Endothelial cell of umbilical vein (primary cell): ENCODE measurements around the gene ANKRD45. TPM values are rescaled to one million over a fixed set of nuclear protein-coding genes. Genes with fewer than 3 reads are reported as not detected.
"Not testable (repeated sequence)": the region's sequence is repeated elsewhere in the genome, so short reads cannot be mapped to it uniquely, and the experiment has no call there.

Experiments used
- BruUV-seq: library from RNA; stranded (reverse); fragments of 400-500 nt; replicated peaks from 2 replicates; lab custom pipeline; 2021; lab: Mats Ljungman, UMichigan
- CTCF ChIA-PET: fragments of 300-600, 350-600 bp; sonication (Branson Sonifier 250); formaldehyde crosslinking; loops from one replicate; lab custom pipeline; 2021; ENCODE audit warnings: antibody characterized with exemption, inconsistent platforms; lab: Charles Lee
- POLR2A ChIA-PET: fragments of 300-600, 350-600 bp; sonication (Branson Sonifier 250); formaldehyde crosslinking; loops from one replicate; lab custom pipeline; 2021; ENCODE audit warnings: antibody characterized with exemption, inconsistent platforms; lab: Charles Lee
- DNase-seq: peaks from one replicate; pipeline ENCODE4 v3.0.0-alpha.2; 2011; ENCODE audit warnings: low read depth, low spot score
- FAIRE-seq: peaks from 2 replicates; lab custom pipeline; 2011; peaks lifted over from hg19 to GRCh38; lab: Jason Lieb, UNC
- H2AFZ ChIP-seq: 2 replicates; pipeline ENCODE4 v1.6.0; 2012; ENCODE audit warnings: low read depth, low read length, control low read depth, inconsistent platforms
- H3K27ac ChIP-seq: 2 replicates; pipeline ENCODE4 v1.5.1; 2011; ENCODE audit warnings: low read depth, mild to moderate bottlenecking, control low read depth, low read length, moderate library complexity; ENCODE audit not compliant: insufficient read depth
- H3K27me3 ChIP-seq, 2 experiments: 2 replicates each; pipeline versions ENCODE4 v1.6.0 to v1.6.1; 2011; ENCODE audit warnings: low read length in 2 of 2, mixed read lengths in 1 of 2; ENCODE audit not compliant: control insufficient read depth in 2 of 2, insufficient read depth in 2 of 2
- H3K36me3 ChIP-seq, 2 experiments: 2 replicates in 1 of 2; 3 replicates in 1 of 2; pipeline ENCODE4 v1.5.1; 2011; ENCODE audit warnings: low read length in 2 of 2, mild to moderate bottlenecking in 1 of 2, moderate library complexity in 1 of 2; ENCODE audit not compliant: control insufficient read depth in 2 of 2, insufficient read depth in 2 of 2; ENCODE audit errors: extremely low read depth in 1 of 2
- H3K4me1 ChIP-seq: 3 replicates; pipeline ENCODE4 v1.5.1; 2011; ENCODE audit warnings: mild to moderate bottlenecking, low read length; ENCODE audit not compliant: control insufficient read depth, insufficient read depth; ENCODE audit errors: extremely low read depth
- H3K4me2 ChIP-seq: 2 replicates; pipeline ENCODE4 v1.6.1; 2011; ENCODE audit warnings: low read length, control low read depth, mixed read lengths; ENCODE audit not compliant: insufficient read depth
- H3K4me3 ChIP-seq, 3 experiments: fragments of 200-600 bp in 1 of 3; sonication (generic), shearing (Covaris generic) in 1 of 3; replicated peaks in 1 of 3; 2 replicates each; pipeline ENCODE4 v1.5.1; 2011 to 2016; ENCODE audit warnings: control low read depth in 3 of 3, low read length in 3 of 3, mild to moderate bottlenecking in 2 of 3, inconsistent platforms in 1 of 3, low read depth in 1 of 3, moderate library complexity in 1 of 3; ENCODE audit not compliant: insufficient read depth in 1 of 3
- H3K79me2 ChIP-seq: 2 replicates; pipeline ENCODE4 v1.6.0; 2012; ENCODE audit warnings: low read length, inconsistent platforms; ENCODE audit not compliant: control insufficient read depth, insufficient read depth
- H3K9ac ChIP-seq: replicated peaks from 2 replicates; pipeline ENCODE3; 2011; ENCODE audit warnings: low read length, control low read depth; ENCODE audit not compliant: insufficient read depth; ENCODE audit errors: extremely low read depth
- H3K9me1 ChIP-seq: replicated peaks from 3 replicates; pipeline ENCODE4 v1.6.0; 2011; ENCODE audit warnings: mild to moderate bottlenecking, low read length; ENCODE audit not compliant: control insufficient read depth, insufficient read depth; ENCODE audit errors: extremely low read depth
- H3K9me3 ChIP-seq: replicated peaks from 2 replicates; pipeline ENCODE4 v1.5.1; 2012; ENCODE audit warnings: low read length, inconsistent platforms; ENCODE audit not compliant: control insufficient read depth, insufficient read depth
- H4K20me1 ChIP-seq: replicated peaks from 2 replicates; pipeline ENCODE3; 2011; ENCODE audit warnings: mild to moderate bottlenecking, low read length; ENCODE audit not compliant: control insufficient read depth, insufficient read depth; ENCODE audit errors: extremely low read depth
- GATA2 ChIP-seq: IDR thresholded peaks from 2 replicates; pipeline ENCODE4 v1.7.0; 2011; ENCODE audit warnings: low read depth, mild to moderate bottlenecking, moderate library complexity, mixed read lengths, low read length; ENCODE audit not compliant: insufficient read length, insufficient read depth
- dilution Hi-C: fragments of 300-500 bp; cut with MboI; formaldehyde crosslinking; loops from one replicate; pipeline ENCODE4 v1.15.0; 2019; ENCODE audit warnings: low sequenced_read_pairs; ENCODE audit not compliant: extremely low pct_ligation_motif_present
- intact Hi-C: fragments of 100-400 bp; cut with micrococcal nuclease; formaldehyde crosslinking; loops from one replicate; pipeline ENCODE4 v1.10.0; 2022
- polyA plus RNA-seq, 4 experiments: library from polyadenylated mRNA; depleted of rRNA in 3 of 4; stranded (reverse) in 3 of 4; unstranded in 1 of 4; fragments of >200 nt; gene quantifications; 2 replicates each; pipeline versions ENCODE4 v1.2.1 to v1.2.3, GENCODE V29; 2011 to 2012; ENCODE audit warnings: missing spikeins in 1 of 4
- total RNA-seq: library from RNA; stranded (reverse); gene quantifications from 2 replicates; pipeline ENCODE4 v1.2.3, GENCODE V29; 2021

ANKRD45 gene
- total and polyA plus RNA-seq, 2 donors (not counting 3 experiments of a cell fraction or from before 2014, with no cell fraction given), result 0.19 to 0.62 TPM

DNA sequence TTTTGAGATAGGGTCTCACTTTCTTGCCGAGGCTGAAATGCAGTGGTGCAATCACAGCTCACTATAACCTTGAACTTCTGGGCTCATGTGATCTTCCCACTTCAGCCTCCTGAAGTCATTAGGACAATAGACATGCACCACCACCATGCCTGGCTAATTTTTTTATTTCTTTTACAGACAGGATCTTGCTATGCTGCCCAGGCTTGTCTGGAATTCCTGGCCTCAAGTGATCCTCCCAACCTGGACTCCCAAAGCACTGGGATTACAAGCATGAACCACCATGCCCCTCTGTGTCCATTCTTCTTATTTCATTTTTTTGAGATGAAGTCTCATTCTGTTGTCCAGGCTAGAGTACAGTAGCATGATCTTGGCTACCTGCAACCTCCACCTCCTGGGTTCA, 33.1 kb upstream of the ANKRD45 start:
- no TSS peak for BruUV-seq
- intact Hi-C loops, result no loop called here

DNA sequence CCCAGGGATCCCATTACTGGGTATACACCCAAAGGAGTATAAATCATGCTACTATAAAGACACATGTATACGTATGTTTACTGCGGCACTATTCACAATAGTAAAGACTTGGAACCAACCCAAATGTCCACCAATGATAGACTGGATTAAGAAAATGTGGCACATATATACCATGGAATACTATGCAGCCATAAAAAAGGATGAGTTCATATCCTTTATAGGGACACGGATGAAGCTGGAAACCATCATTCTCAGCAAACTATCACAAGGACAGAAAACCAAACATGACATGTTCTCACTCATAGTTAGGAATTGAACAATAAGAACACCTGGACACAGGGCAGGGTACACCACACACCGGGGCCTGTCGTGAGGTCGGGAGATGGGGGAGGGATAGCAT, 31.6 kb upstream of the ANKRD45 start:
- dilution Hi-C loops, H2AFZ ChIP-seq, BruUV-seq, H3K9me1 ChIP-seq, H3K9ac ChIP-seq, H3K4me1 ChIP-seq, CTCF ChIA-PET, H4K20me1 ChIP-seq, H3K36me3 ChIP-seq, H3K4me2 ChIP-seq, POLR2A ChIA-PET, H3K9me3 ChIP-seq, H3K27me3 ChIP-seq, H3K79me2 ChIP-seq, DNase-seq, FAIRE-seq, intact Hi-C loops, H3K27ac ChIP-seq, H3K4me3 ChIP-seq: not testable (repeated sequence)

More for the DNA sequence above, 33.1 kb upstream of the ANKRD45 start:
- H3K9ac ChIP-seq, result no peak overlapping the region
- H3K79me2 ChIP-seq, result no peaks in the 10 kb centered on the region
- no peak overlapping the region for H3K4me2 ChIP-seq
- no peak for TF ChIP-seq GATA2
- dilution Hi-C loops, result no loop called here
- H3K27ac ChIP-seq, result no peak overlapping the region
- peaks cover 0 to 2% of the 10 kb centered on the region in 2 experiments for H3K27me3 ChIP-seq
- H3K9me1 ChIP-seq, result no peaks in the 10 kb centered on the region
- H3K9me3 ChIP-seq, result no peaks in the 10 kb centered on the region
- FAIRE-seq, result no peak
- DNase-seq, result no peak
- CTCF ChIA-PET, result no interaction called here
- H3K4me3 ChIP-seq, result no peak overlapping the region
- no peaks in the 10 kb centered on the region for H4K20me1 ChIP-seq
- H3K4me1 ChIP-seq, result no peaks in the 10 kb centered on the region
- POLR2A ChIA-PET, result no interaction called here
- H2AFZ ChIP-seq, result no peak overlapping the region
- H3K36me3 ChIP-seq, result no peaks in the 10 kb centered on the region
